ENCODE data around the gene ACTN1. TPM values are rescaled to one million over a fixed set of nuclear protein-coding genes. Genes with fewer than 3 reads are reported as not detected.

Gene ACTN1
- total RNA-seq, 3 donors from 2014 or later = 93.7 to 607 (median 128) TPM

DNA sequence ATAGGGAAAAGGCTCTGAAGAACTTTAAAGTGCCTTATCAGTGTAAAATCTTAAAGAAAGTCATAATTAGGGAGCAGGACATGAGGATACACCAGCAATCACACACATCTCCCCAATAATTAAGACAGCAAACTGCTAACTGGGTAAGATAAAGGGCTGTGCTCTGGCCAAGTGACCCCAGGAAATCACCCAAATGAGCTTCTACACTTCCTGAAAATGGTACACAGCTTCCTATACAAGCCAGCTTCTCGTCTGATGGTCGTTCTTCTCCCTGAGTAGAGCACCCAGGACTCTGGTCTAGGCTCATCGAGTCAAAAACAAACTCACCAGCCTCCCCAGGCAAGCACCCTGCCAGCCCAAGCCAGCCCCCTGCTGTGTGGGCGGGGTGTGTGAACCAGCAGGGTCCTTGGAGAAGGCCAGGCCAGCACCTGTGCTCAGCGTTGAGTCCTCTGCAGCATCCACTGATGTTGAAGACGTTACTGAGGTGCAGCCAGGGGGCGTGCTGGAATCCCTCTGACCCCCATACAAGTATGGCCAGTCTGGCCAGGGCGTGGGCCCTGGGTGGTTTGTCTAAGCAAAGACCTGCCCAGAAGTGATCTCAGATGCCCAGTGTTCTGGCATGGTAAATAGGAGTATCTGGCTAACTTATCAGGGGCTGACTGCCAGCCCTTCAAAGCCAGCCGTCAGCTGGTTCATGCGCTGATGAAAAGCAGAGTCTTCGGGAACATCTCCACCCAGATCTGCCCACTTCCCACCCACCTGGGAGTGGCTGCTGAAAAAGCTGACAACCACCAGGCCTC is 41.4 kb downstream of the ACTN1 start:
- no peaks in the 10 kb centered on the region for H3K36me3 ChIP-seq (ENCODE audit: low read depth)
- TF ChIP-seq, protein P1, sequence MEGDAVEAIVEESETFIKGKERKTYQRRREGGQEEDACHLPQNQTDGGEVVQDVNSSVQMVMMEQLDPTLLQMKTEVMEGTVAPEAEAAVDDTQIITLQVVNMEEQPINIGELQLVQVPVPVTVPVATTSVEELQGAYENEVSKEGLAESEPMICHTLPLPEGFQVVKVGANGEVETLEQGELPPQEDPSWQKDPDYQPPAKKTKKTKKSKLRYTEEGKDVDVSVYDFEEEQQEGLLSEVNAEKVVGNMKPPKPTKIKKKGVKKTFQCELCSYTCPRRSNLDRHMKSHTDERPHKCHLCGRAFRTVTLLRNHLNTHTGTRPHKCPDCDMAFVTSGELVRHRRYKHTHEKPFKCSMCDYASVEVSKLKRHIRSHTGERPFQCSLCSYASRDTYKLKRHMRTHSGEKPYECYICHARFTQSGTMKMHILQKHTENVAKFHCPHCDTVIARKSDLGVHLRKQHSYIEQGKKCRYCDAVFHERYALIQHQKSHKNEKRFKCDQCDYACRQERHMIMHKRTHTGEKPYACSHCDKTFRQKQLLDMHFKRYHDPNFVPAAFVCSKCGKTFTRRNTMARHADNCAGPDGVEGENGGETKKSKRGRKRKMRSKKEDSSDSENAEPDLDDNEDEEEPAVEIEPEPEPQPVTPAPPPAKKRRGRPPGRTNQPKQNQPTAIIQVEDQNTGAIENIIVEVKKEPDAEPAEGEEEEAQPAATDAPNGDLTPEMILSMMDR (IDR thresholded peaks at IDR 0.05) = peak; percentile 13
- H3K4me3 ChIP-seq = no peak overlapping the region
- intact Hi-C loops (cut with DNase I, micrococcal nuclease) = no loop called here
- peaks cover 46% of the 10 kb centered on the region for H3K4me1 ChIP-seq (ENCODE audit: low read depth)
- H3K9me3 ChIP-seq = no peaks in the 10 kb centered on the region
- DNase-seq (peak; percentile 83 to 86 (median 83)), ATAC-seq (peak; percentile 73)

DNA sequence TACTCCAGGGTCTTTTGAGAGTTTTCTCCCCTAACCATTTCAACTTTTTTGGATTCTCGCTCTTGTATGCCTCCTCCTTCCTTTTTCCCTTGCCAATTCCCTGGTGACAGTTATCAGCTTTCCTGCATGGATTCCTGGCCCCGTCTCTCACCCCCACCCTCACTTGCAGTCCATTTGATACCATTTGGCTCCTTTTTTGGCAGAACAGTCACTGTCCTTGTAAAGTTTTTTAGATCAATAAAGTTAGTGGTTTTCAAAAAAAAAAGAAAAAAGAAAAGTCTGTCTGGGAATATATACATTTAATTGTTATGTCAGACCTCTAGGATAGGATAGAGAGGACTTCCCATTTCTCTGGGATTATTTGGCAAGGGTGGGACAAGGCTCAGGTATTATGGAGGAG is 42.1 kb downstream of the ACTN1 start:
- TF ChIP-seq, protein P1 (IDR thresholded peaks at IDR 0.05) = no peak
- H3K36me3 ChIP-seq (ENCODE audit: low read depth) = no peaks in the 10 kb centered on the region
- H3K9me3 ChIP-seq = no peaks in the 10 kb centered on the region
- intact Hi-C loops (cut with DNase I, micrococcal nuclease) = no loop called here
- ATAC-seq (no peak), DNase-seq (no peak)
- peaks cover 40% of the 10 kb centered on the region for H3K4me1 ChIP-seq (ENCODE audit: low read depth)
- H3K4me3 ChIP-seq = no peak overlapping the region

DNA sequence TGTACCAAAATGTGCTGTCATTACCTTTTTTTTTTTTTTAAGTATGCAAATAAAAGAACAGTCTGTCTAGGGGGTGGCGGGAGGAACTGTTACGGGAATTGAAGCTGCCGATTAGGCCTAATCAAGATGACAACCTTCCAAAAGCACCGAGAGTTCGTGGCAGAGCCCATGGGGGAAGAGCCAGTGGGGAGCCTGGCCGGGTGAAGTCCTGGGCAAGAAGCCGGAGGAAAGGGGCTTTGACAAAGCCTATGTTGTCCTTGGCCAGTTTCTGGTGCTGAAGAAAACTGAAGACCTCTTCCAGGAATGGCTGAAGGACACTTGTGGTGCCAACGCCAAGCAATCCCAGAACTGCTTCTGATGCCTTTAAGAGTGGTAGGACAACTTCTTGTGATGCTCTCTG is 42.6 kb downstream of the ACTN1 start:
- intact Hi-C loops (cut with DNase I, micrococcal nuclease) = no loop called here
- Histone ChIP-seq H3K36me3 (ENCODE audit: low read depth) (no peaks in the 10 kb centered on the region), H3K9me3 (no peaks in the 10 kb centered on the region), H3K4me1 (ENCODE audit: low read depth) (peaks cover 35% of the 10 kb centered on the region), H3K4me3 (no peak overlapping the region)
- DNase-seq (no peak), ATAC-seq (no peak)
- TF ChIP-seq, protein P1 (IDR thresholded peaks at IDR 0.05) = no peak

DNA sequence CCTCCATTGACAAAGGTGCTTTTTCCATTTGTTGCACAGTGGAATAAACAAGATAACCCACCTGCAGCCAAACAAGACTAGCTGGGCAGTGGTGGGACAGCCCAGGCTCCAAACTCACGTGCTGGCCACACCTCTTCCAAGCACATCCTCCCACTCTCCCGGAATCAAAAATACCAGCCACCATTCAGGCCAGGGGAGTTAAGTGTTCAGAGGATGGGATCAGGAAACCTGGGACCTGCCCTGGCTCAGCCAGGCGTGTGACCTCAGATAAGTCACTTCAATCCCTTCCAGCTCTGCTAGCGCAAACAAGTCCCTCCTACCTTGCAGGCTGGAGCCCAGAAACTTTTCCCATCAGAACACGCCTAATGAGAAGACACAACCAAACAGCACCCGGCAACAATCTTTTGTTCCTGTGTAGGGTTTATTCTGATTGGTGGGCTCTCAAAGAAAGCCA is 43.3 kb downstream of the ACTN1 start:
- Histone ChIP-seq H3K9me3 (no peaks in the 10 kb centered on the region), H3K4me3 (no peak overlapping the region), H3K36me3 (ENCODE audit: low read depth) (no peaks in the 10 kb centered on the region), H3K4me1 (ENCODE audit: low read depth) (peaks cover 34% of the 10 kb centered on the region)
- TF ChIP-seq, protein P1 (IDR thresholded peaks at IDR 0.05) = no peak
- intact Hi-C loops (cut with DNase I, micrococcal nuclease) = no loop called here
- DNase-seq (no peak), ATAC-seq (no peak)

DNA sequence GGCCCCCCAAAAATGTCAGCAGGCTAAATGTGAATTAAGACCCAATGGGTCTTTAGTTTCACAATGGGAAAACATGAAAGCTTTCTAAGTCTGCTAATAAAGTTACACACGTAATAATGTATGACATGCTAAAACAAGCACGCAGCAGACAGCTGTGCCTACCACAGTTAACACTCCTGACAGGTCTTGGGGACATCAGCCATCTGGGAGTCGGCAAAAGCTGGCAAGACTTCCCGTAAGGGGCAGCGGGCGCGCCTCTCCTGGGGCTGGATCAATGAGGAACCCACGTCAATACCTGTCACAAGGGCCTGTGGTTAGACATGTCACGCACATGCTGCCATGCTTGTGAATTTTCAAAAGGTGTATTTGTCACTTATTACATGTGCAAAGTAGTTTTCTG is 45.0 kb downstream of the ACTN1 start:
- peaks cover 26% of the 10 kb centered on the region for H3K4me1 ChIP-seq (ENCODE audit: low read depth)
- DNase-seq = no peak

More for the DNA sequence above, 45.0 kb downstream of the ACTN1 start:
- no peaks in the 10 kb centered on the region for H3K9me3 ChIP-seq
- no peak for ATAC-seq
- intact Hi-C loops (cut with DNase I, micrococcal nuclease) = no loop called here
- TF ChIP-seq, protein P1 (IDR thresholded peaks at IDR 0.05) = no peak
- H3K36me3 ChIP-seq (ENCODE audit: low read depth) = no peaks in the 10 kb centered on the region
- no peak overlapping the region for H3K4me3 ChIP-seq

Data from mucosa of descending colon (tissue), 3 donors.